ENCODE results near the gene SETD1A.

Gene SETD1A

GRCh38 chr16:31001507-31002249, 44.1 kb downstream of the SETD1A start:
- Histone ChIP-seq H3K4me1 (ENCODE audit: control insufficient read depth, insufficient read depth, low read length) (peaks cover 12% of the 10 kb centered on the region), H3K4me3 (ENCODE audit: low read length) (no peak overlapping the region), H3K9me3 (ENCODE audit: control insufficient read depth, low read length) (no peaks in the 10 kb centered on the region), H3K9ac (ENCODE audit: low read length) (no peak overlapping the region), H3K27me3 (ENCODE audit: control insufficient read depth, insufficient read depth, low read length) (peaks cover 28% of the 10 kb centered on the region), H3K36me3 (ENCODE audit: control insufficient read depth, insufficient read depth, low read length) (no peaks in the 10 kb centered on the region)

DNA sequence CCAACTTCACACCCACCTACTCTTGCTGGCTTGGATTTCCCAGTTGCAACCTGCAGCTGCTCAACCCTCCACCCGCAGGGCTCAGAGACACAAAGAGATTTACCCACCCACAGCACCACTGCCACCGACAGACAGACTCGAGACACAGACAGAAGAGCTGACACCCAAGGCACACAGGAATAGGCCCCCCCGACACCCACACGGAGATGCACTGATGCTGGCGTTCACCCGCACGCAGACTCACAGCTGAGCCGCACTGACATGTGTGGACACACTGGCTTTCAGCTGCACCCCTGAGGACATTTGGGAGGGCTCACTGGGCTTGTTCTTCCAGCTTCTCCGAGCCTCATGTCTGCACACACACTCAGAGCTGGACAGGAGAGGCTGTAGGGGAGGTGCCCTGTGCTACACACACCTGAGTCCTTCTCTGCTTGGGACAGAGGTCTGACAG, 44.7 kb downstream of the SETD1A start:
- H3K27me3 ChIP-seq (ENCODE audit: control insufficient read depth, insufficient read depth, low read length): peaks cover 26% of the 10 kb centered on the region
- H3K4me1 ChIP-seq (ENCODE audit: control insufficient read depth, insufficient read depth, low read length): peaks cover 8% of the 10 kb centered on the region

GRCh38 chr16:31002862-31003341, 45.3 kb downstream of the SETD1A start:
- Histone ChIP-seq H3K9ac (ENCODE audit: low read length) (no peak overlapping the region), H3K27me3 (ENCODE audit: control insufficient read depth, insufficient read depth, low read length) (peaks cover 26% of the 10 kb centered on the region), H3K4me3 (ENCODE audit: low read length) (no peak overlapping the region), H3K9me3 (ENCODE audit: control insufficient read depth, low read length) (no peaks in the 10 kb centered on the region), H3K4me1 (ENCODE audit: control insufficient read depth, insufficient read depth, low read length) (peaks cover 2% of the 10 kb centered on the region), H3K36me3 (ENCODE audit: control insufficient read depth, insufficient read depth, low read length) (no peaks in the 10 kb centered on the region)

More for the DNA sequence above, 44.7 kb downstream of the SETD1A start:
- no peak overlapping the region for H3K4me3 ChIP-seq (ENCODE audit: low read length)
- H3K9ac ChIP-seq (ENCODE audit: low read length): no peak overlapping the region
- H3K9me3 ChIP-seq (ENCODE audit: control insufficient read depth, low read length): no peaks in the 10 kb centered on the region
- no peaks in the 10 kb centered on the region for H3K36me3 ChIP-seq (ENCODE audit: control insufficient read depth, insufficient read depth, low read length)

DNA sequence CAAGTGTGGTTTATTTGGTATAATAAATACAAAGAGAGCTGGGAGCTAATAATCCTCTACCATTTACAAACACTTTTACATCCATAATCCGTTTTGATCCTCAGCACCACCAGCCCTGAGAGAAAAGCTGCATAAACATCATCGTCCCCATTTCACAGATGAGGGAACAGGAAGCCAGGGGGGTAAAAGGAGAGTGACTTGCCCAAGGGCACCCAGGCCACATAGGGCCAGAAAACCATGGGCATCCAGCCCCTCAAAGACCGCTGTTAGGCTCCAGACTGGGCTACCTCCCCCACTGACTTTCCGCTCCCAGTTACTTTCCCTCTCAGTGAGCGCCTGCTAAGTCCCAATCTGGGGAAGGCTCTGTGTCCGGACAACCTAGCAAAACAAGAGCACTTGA, 46.2 kb downstream of the SETD1A start:
- H3K4me1 ChIP-seq (ENCODE audit: control insufficient read depth, insufficient read depth, low read length): no peaks in the 10 kb centered on the region
- H3K9ac ChIP-seq (ENCODE audit: low read length): no peak overlapping the region
- no peaks in the 10 kb centered on the region for H3K9me3 ChIP-seq (ENCODE audit: control insufficient read depth, low read length)
- no peak overlapping the region for H3K4me3 ChIP-seq (ENCODE audit: low read length)
- no peaks in the 10 kb centered on the region for H3K36me3 ChIP-seq (ENCODE audit: control insufficient read depth, insufficient read depth, low read length)
- H3K27me3 ChIP-seq (ENCODE audit: control insufficient read depth, insufficient read depth, low read length): peaks cover 23% of the 10 kb centered on the region

DNA sequence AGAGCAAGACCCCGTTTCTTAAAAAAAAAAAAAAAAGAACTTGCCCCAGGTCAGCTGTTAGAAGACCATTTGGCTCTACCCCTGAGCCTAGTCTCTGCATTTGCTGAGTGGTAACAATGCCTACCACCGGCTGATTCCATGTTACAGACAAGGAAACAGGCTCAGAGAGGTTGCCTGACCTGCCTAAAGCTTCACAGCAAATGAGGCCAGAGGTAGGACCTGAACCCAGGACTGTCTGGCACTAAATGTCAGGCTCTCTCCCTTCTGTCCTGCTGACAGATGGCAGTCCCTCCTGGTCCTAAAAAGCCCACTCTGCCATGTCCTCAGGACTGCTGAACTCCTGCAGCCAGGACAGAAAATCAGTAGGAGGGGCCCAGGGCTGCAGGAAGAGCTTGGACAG, 47.1 kb downstream of the SETD1A start:
- Histone ChIP-seq H3K9ac (ENCODE audit: low read length) (no peak overlapping the region), H3K4me1 (ENCODE audit: control insufficient read depth, insufficient read depth, low read length) (no peaks in the 10 kb centered on the region), H3K4me3 (ENCODE audit: low read length) (no peak overlapping the region), H3K27me3 (ENCODE audit: control insufficient read depth, insufficient read depth, low read length) (peaks cover 32% of the 10 kb centered on the region), H3K36me3 (ENCODE audit: control insufficient read depth, insufficient read depth, low read length) (no peaks in the 10 kb centered on the region), H3K9me3 (ENCODE audit: control insufficient read depth, low read length) (no peaks in the 10 kb centered on the region)

DNA sequence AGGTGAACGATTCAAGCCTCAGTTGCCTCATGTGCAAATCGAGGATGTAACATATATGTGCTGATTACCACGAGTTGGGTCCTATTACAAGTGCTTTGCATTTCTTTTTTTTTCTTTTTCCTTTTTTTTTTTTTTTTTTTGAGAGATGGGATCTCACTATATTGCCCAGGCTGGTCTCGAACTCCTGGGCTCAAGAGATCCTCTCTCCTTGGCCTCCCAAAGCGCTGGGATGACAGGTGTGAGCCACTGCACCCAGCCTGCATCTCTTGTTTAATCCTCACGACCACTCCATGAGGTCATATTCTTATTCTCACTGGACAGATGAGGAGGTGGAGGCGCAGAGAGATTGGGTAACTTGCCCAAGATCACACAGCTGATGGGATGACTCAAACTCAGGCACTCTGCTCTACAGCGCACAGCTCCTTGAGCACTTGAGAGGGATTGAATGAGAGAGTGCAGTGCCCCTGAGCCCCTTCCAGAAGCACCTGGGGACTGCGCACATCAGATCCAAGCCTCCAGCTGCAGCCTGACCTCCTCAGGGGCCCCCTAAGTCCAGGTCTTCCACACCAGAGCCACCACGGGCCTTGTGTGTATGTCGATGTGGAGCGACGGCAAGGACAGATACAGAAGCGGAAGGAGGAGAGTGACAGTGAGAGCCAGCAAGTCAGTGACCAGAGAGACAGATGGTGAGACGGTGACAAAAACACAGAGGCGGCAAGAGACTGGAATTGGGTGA, 48.0 kb downstream of the SETD1A start:
- no peak overlapping the region for H3K9ac ChIP-seq (ENCODE audit: low read length)
- no peaks in the 10 kb centered on the region for H3K36me3 ChIP-seq (ENCODE audit: control insufficient read depth, insufficient read depth, low read length)
- peaks cover 38% of the 10 kb centered on the region for H3K27me3 ChIP-seq (ENCODE audit: control insufficient read depth, insufficient read depth, low read length)
- no peak overlapping the region for H3K4me3 ChIP-seq (ENCODE audit: low read length)
- no peaks in the 10 kb centered on the region for H3K9me3 ChIP-seq (ENCODE audit: control insufficient read depth, low read length)
- no peaks in the 10 kb centered on the region for H3K4me1 ChIP-seq (ENCODE audit: control insufficient read depth, insufficient read depth, low read length)

GRCh38 chr16:31006086-31006385, 48.5 kb downstream of the SETD1A start:
- Histone ChIP-seq H3K9ac (ENCODE audit: low read length) (no peak overlapping the region), H3K36me3 (ENCODE audit: control insufficient read depth, insufficient read depth, low read length) (no peaks in the 10 kb centered on the region), H3K4me3 (ENCODE audit: low read length) (no peak overlapping the region), H3K4me1 (ENCODE audit: control insufficient read depth, insufficient read depth, low read length) (no peaks in the 10 kb centered on the region), H3K9me3 (ENCODE audit: control insufficient read depth, low read length) (no peaks in the 10 kb centered on the region), H3K27me3 (ENCODE audit: control insufficient read depth, insufficient read depth, low read length) (peaks cover 42% of the 10 kb centered on the region)

DNA sequence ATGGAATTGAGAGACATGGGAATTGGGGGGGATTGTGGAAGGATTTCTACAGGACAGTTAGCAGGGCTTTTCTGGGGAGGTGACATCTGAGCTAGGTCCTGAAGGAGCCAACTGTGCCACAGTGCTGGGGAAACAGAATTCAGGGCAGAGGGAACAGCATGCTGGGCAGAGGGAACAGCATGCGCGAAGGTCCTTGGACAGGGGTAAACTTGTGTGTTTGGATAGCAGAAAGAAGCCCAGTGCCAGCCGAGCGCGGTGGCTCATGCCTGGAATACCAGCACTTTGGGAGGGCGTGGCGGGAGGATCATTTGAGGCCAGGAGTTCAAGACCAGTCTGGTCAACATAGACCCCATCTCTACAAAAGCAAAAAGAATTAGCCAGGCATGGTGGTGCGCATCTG, 49.0 kb downstream of the SETD1A start:
- peaks cover 47% of the 10 kb centered on the region for H3K27me3 ChIP-seq (ENCODE audit: control insufficient read depth, insufficient read depth, low read length)
- H3K4me1 ChIP-seq (ENCODE audit: control insufficient read depth, insufficient read depth, low read length): no peaks in the 10 kb centered on the region
- H3K9ac ChIP-seq (ENCODE audit: low read length): no peak overlapping the region
- H3K36me3 ChIP-seq (ENCODE audit: control insufficient read depth, insufficient read depth, low read length): no peaks in the 10 kb centered on the region
- H3K9me3 ChIP-seq (ENCODE audit: control insufficient read depth, low read length): no peaks in the 10 kb centered on the region
- no peak overlapping the region for H3K4me3 ChIP-seq (ENCODE audit: low read length)

DNA sequence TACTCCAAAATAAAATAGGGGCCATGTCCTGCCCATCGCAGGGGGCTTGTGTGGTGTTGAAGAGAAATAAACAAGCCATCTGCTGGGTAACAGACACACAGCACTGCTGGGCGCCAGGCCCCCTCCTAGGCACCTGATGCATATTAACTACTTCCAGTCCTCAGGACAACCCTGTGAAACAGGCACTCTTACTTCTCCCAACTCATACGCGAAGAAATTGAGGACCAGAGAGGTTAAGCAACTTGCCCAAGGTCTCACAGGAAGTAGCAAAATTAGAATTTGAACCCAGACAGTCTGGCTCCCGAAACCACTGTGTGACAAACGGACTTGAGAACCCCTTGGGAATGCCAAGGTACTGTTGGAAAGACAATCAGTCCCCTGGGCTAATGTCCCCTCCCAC, 50.1 kb downstream of the SETD1A start:
- Histone ChIP-seq H3K9me3 (ENCODE audit: control insufficient read depth, low read length) (no peaks in the 10 kb centered on the region), H3K27me3 (ENCODE audit: control insufficient read depth, insufficient read depth, low read length) (peaks cover 42% of the 10 kb centered on the region), H3K4me1 (ENCODE audit: control insufficient read depth, insufficient read depth, low read length) (no peaks in the 10 kb centered on the region), H3K4me3 (ENCODE audit: low read length) (no peak overlapping the region), H3K36me3 (ENCODE audit: control insufficient read depth, insufficient read depth, low read length) (no peaks in the 10 kb centered on the region), H3K9ac (ENCODE audit: low read length) (no peak overlapping the region)

- Histone ChIP-seq H3K9ac (ENCODE audit: low read length) (no peak overlapping the region), H3K4me3 (ENCODE audit: low read length) (no peak overlapping the region), H3K36me3 (ENCODE audit: control insufficient read depth, insufficient read depth, low read length) (no peaks in the 10 kb centered on the region), H3K27me3 (ENCODE audit: control insufficient read depth, insufficient read depth, low read length) (peaks cover 42% of the 10 kb centered on the region), H3K4me1 (ENCODE audit: control insufficient read depth, insufficient read depth, low read length) (no peaks in the 10 kb centered on the region), H3K9me3 (ENCODE audit: control insufficient read depth, low read length) (no peaks in the 10 kb centered on the region)
These were observed 50.6 kb downstream of the SETD1A start for GRCh38 chr16:31008149-31008548.

DNA sequence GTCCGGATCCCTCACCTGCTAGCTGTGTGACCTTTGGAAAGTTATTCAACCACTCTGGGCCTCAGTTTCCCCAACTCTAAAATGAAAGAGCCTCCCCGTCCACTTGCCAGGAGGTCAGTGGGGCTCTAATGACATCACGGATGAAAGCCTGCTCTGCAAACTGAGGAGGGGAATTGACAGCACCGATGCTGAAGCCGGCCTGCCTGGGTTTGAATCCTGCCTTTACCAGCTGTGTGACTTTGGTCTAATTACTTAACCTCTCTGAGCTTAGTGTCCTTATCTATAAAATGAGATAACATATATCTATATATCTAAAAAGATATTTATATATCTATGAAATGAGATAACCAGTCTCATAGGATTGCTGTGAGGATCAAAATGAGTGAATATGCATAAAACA, 51.0 kb downstream of the SETD1A start:
- Histone ChIP-seq H3K4me3 (ENCODE audit: low read length) (no peak overlapping the region), H3K9ac (ENCODE audit: low read length) (no peak overlapping the region), H3K4me1 (ENCODE audit: control insufficient read depth, insufficient read depth, low read length) (no peaks in the 10 kb centered on the region), H3K27me3 (ENCODE audit: control insufficient read depth, insufficient read depth, low read length) (peaks cover 42% of the 10 kb centered on the region), H3K9me3 (ENCODE audit: control insufficient read depth, low read length) (no peaks in the 10 kb centered on the region), H3K36me3 (ENCODE audit: control insufficient read depth, insufficient read depth, low read length) (no peaks in the 10 kb centered on the region)

GRCh38 chr16:31009120-31009519, 51.6 kb downstream of the SETD1A start:
- Histone ChIP-seq H3K9ac (ENCODE audit: low read length) (no peak overlapping the region), H3K4me3 (ENCODE audit: low read length) (no peak overlapping the region), H3K4me1 (ENCODE audit: control insufficient read depth, insufficient read depth, low read length) (no peaks in the 10 kb centered on the region), H3K27me3 (ENCODE audit: control insufficient read depth, insufficient read depth, low read length) (peaks cover 42% of the 10 kb centered on the region), H3K9me3 (ENCODE audit: control insufficient read depth, low read length) (no peaks in the 10 kb centered on the region), H3K36me3 (ENCODE audit: control insufficient read depth, insufficient read depth, low read length) (no peaks in the 10 kb centered on the region)
